ENCODE data around the gene CCR5AS.

DNA sequence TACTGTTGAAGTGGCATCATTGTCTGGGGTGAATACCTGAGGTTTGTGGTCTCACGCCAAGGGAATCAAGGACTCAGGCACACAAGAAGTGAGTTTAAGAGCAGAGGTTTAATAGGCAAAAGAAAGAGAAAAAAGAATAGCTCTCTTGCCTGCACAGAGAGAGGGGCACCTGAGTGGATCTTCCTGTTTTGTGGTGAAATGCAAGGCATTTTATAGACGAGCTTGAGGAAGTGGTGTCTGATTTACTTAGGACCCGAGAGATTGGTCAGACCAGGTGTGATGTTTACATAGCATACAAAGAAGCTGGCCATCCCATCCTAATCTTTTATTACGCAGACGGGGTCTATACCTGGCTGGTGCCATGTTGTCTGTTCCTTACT, 22.9 kb downstream of the CCR5AS start:
- TF ChIP-seq POLR2A (IDR thresholded peaks at IDR 0.05) = no peak
- no peak for TF ChIP-seq POLR2AphosphoS5 (IDR thresholded peaks at IDR 0.05)

All from suprapubic skin (tissue), 4 donors.